K562 (cell line): Measurements from ENCODE around the gene EIF2S1. TPM values are rescaled to one million over a fixed set of nuclear protein-coding genes. Genes with fewer than 3 reads are reported as not detected.

Experiments
- polyA plus RNA-seq, 8 experiments: library from polyadenylated mRNA; depleted of rRNA in 4 of 8; stranded (reverse) in 5 of 8; unstranded in 3 of 8; fragments of >200 nt; fragmentation: Nextera tagmentation in 2 of 8; fragmentation: Illumina TruSeq in 1 of 8; extraction: Ambion mirVana in 2 of 8; extraction: Trizol in 1 of 8; gene quantifications; 2 replicates each; pipeline versions ENCODE4 v1.2.1 to v1.2.3, GENCODE V29; 2011 to 2014; ENCODE audit warnings: inconsistent platforms in 1 of 8, missing spikeins in 1 of 8
- total RNA-seq, 7 experiments: library from RNA; depleted of rRNA in 6 of 7; stranded (reverse); fragments of >200 nt in 6 of 7; fragmentation: Illumina TruSeq in 2 of 7; extraction: Trizol in 2 of 7; gene quantifications; 2 replicates each; pipeline versions ENCODE4 v1.2.1 to v1.2.3, GENCODE V29; 2011 to 2021; ENCODE audit warnings: low replicate concordance in 1 of 7
- TF ChIP-seq, protein P1 (sequence below), 2 experiments: fragments of 450-650 bp; IDR thresholded peaks; 2 replicates each; pipeline ENCODE4 v1.6.1; 2016; ENCODE audit warnings: mild to moderate bottlenecking in 2 of 2, borderline replicate concordance in 1 of 2, low read depth in 1 of 2, moderate library complexity in 1 of 2

EIF2S1 gene
- total and polyA plus RNA-seq, 9 of the 15 experiments (the other 6 are each of a cell fraction or from before 2014, with no cell fraction given): 216 to 1,018 (median 332) TPM

DNA sequence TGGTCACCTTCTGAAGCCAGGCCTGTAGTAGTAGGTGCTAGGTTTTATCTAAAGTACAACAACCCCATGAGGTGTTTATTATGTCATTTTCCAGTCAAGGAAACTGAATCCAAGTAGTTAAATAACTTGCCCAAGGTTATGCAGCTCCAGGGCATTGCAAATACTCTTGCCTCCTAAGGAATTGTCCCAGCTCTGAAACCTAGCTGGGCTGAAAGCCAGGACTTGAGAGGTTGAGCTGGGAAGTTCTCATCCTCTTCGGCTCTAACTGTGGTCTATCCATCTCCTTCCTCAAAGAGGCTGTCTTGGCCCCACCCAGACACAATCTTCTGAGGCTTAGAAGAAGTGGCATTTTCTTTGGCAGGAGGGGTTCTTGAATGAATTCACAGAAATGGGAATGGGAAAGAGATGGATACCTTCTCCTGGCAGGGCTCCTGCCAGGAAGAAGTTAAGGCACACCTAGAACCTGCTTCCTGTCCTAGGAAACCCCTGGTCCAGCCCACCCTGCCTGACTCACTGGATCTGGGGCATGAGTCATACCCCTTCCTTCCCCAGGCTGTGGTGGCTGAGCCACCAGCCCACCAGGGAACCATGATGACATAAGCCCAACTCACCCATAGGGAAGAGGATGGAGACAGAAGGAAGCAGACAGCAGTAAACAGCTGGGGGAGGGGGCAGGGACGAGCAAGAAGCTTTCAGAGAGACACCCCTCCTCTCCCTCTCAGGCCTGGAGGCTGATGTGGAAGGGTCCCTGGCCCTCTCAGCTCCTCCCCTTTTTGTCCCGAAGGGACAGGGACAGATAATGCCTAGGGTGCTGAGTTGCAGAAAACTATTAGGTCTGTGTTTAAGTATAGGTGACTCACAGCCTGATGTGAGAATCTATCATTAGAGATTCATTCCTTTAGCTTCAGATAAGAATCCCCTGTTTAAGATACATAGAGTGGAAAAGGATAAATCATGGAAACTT is 54.0 kb downstream of the EIF2S1 start (continued):
- TF ChIP-seq, protein P1, sequence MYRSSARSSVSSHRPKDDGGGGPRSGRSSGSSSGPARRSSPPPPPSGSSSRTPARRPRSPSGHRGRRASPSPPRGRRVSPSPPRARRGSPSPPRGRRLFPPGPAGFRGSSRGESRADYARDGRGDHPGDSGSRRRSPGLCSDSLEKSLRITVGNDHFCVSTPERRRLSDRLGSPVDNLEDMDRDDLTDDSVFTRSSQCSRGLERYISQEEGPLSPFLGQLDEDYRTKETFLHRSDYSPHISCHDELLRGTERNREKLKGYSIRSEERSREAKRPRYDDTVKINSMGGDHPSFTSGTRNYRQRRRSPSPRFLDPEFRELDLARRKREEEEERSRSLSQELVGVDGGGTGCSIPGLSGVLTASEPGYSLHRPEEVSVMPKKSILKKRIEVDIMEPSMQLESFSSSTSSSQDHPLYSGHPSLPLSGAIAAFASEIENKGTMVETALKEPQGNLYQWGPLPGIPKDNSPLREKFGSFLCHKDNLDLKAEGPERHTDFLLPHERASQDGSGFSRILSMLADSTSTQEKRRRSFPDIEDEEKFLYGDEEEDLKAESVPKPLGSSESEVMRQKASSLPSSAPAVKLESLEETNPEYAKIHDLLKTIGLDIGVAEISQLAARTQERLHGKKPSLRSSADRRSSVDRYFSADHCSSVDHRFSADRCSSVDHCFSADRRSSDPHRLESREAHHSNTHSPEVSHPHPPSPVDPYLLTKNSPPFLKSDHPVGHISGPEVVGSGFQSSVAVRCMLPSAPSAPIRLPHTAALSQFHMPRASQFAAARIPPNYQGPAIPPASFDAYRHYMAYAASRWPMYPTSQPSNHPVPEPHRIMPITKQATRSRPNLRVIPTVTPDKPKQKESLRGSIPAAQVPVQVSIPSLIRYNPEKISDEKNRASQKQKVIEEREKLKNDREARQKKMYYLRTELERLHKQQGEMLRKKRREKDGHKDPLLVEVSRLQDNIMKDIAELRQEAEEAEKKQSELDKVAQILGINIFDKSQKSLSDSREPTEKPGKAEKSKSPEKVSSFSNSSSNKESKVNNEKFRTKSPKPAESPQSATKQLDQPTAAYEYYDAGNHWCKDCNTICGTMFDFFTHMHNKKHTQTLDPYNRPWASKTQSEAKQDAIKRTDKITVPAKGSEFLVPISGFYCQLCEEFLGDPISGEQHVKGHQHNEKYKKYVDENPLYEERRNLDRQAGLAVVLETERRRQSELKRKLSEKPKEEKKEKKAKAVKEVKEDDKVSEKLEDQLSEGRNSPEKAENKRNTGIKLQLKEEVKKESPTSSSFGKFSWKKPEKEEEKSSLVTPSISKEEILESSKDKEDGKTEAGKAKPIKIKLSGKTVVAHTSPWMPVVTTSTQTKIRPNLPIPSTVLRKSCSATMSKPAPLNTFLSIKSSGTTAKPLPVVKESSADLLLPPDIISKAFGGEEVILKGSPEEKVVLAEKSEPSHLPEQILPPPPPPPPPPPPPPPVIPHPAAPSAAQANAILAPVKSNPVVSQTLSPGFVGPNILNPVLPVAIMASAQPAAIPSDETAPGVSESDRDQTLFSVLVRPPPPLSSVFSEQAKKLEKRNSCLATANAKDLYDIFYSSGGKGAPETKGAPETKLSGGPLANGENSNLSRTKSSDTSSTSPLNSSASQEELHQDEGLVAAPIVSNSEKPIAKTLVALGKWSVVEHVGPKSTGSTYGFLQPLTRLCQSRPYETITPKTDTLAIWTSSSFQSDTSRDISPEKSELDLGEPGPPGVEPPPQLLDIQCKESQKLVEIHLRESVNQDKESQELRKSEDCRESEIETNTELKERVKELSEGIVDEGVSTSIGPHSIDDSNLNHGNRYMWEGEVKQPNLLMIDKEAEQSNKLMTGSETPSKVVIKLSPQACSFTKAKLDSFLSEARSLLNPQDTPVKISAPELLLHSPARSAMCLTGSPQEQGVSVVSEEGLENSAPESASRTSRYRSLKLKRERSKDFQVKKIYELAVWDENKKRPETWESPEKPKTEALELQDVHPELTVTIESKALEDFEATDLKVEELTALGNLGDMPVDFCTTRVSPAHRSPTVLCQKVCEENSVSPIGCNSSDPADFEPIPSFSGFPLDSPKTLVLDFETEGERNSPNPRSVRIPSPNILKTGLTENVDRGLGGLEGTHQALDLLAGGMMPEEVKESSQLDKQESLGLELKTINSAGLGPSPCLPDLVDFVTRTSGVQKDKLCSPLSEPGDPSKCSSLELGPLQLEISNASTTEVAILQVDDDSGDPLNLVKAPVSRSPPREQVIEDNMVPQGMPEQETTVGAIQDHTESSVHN (IDR thresholded peaks at IDR 0.05; ENCODE audit: borderline replicate concordance in 1 of 2, low read depth in 1 of 2): peak in 1 of 2 experiments; percentile 73; a peak in 2 of 4 replicates
